ENCODE measurements around the gene SEPTIN8. TPM values are rescaled to one million over a fixed set of nuclear protein-coding genes. Genes with fewer than 3 reads are reported as not detected.

SEPTIN8 gene
- total and polyA plus RNA-seq, 2 experiments from 2014 or later = 26.9 to 41.9 TPM

GRCh38 chr5:132729896-132730295, 47.1 kb downstream of the SEPTIN8 start:
- no peaks in the 10 kb centered on the region for H3F3A ChIP-seq (ENCODE audit: insufficient read depth)
- H3K4me3 ChIP-seq = no peak overlapping the region
- no peak overlapping the region for H2AFZ ChIP-seq
- 94 to 95% methylated on average over 10 of the region's 10 CpGs for WGBS, 2 experiments (ENCODE audit: low coverage in 1 of 2, low lambda C conversion rate in 2 of 2, missing lambda C conversion rate in 2 of 2)
- 0 out of 2 replicates have a peak, but pooled peaks cover 14% of the 10 kb centered on the region for H3K79me2 ChIP-seq (ENCODE audit: insufficient read depth)
- in situ Hi-C loops (cut with MboI) = no loop called here
- no peaks in the 10 kb centered on the region for H4K20me1 ChIP-seq (ENCODE audit: insufficient read depth)
- H3K4me1 ChIP-seq (ENCODE audit: insufficient read depth) = no peaks in the 10 kb centered on the region
- TF ChIP-seq EZH2 (IDR thresholded peaks at IDR 0.05; ENCODE audit: insufficient read depth, poor library complexity, severe bottlenecking) (no peak), EZH2phosphoT487 (IDR thresholded peaks at IDR 0.05; ENCODE audit: insufficient read depth, low read depth) (no peak)
- H3K27me3 ChIP-seq (replicated peaks; ENCODE audit: insufficient read depth) = no peaks in the 10 kb centered on the region
- no peak overlapping the region for H3K9ac ChIP-seq
- no peaks in the 10 kb centered on the region for H3K9me3 ChIP-seq (ENCODE audit: low read depth)
- H3K36me3 ChIP-seq (ENCODE audit: low read depth) = 0 out of 2 replicates have a peak, but pooled peaks cover 9% of the 10 kb centered on the region
- no peak overlapping the region for H3K4me2 ChIP-seq (ENCODE audit: unreplicated experiment)
- DNase-seq = no peak
- H3K27ac ChIP-seq = no peak overlapping the region
- H3K9me2 ChIP-seq (ENCODE audit: insufficient read depth) = no peaks in the 10 kb centered on the region

- WGBS, 2 experiments (ENCODE audit: low coverage in 1 of 2, low lambda C conversion rate in 2 of 2, missing lambda C conversion rate in 2 of 2) = 93 to 100% methylated on average over 2 of the region's 2 CpGs
- no peak overlapping the region for H3K4me3 ChIP-seq
Measured at GRCh38 chr5:132725745-132726144, 51.3 kb downstream of the SEPTIN8 start.

GRCh38 chr5:132718544-132719312, 58.3 kb downstream of the SEPTIN8 start:
- no peak overlapping the region for H3K4me2 ChIP-seq (ENCODE audit: unreplicated experiment)
- WGBS, 2 experiments (ENCODE audit: low coverage in 1 of 2, low lambda C conversion rate in 2 of 2, missing lambda C conversion rate in 2 of 2) = 97 to 98% methylated on average over 5 of the region's 5 CpGs
- 0 out of 2 replicates have a peak, but pooled peaks cover 8% of the 10 kb centered on the region for H3K4me1 ChIP-seq (ENCODE audit: insufficient read depth)
- H3K79me2 ChIP-seq (ENCODE audit: insufficient read depth) = no peaks in the 10 kb centered on the region
- no peak for TF ChIP-seq EZH2phosphoT487 (IDR thresholded peaks at IDR 0.05; ENCODE audit: insufficient read depth, low read depth)
- no peaks in the 10 kb centered on the region for H3K36me3 ChIP-seq (ENCODE audit: low read depth)
- no peak for DNase-seq
- H3F3A ChIP-seq (ENCODE audit: insufficient read depth) = peaks cover 9% of the 10 kb centered on the region; the same call in 1 of the 2 replicates
- no peaks in the 10 kb centered on the region for H3K9me3 ChIP-seq (ENCODE audit: low read depth)
- H3K27me3 ChIP-seq (replicated peaks; ENCODE audit: insufficient read depth) = no peaks in the 10 kb centered on the region
- no peaks in the 10 kb centered on the region for H3K9me2 ChIP-seq (ENCODE audit: insufficient read depth)
- H2AFZ ChIP-seq = no peak overlapping the region
- in situ Hi-C loops (cut with MboI) = loop anchor here (25.0 kb wide), 1 partner anchor 331 kb away; no protein-coding TSS in a partner anchor
- H3K27ac ChIP-seq = no peak overlapping the region
- H3K4me3 ChIP-seq = no peak overlapping the region
- no peaks in the 10 kb centered on the region for H4K20me1 ChIP-seq (ENCODE audit: insufficient read depth)
- no peak overlapping the region for H3K9ac ChIP-seq

More at GRCh38 chr5:132725745-132726144, 51.3 kb downstream of the SEPTIN8 start:
- H3K4me2 ChIP-seq (ENCODE audit: unreplicated experiment) = no peak overlapping the region
- in situ Hi-C loops (cut with MboI) = no loop called here
- H3K27me3 ChIP-seq (replicated peaks; ENCODE audit: insufficient read depth) = no peaks in the 10 kb centered on the region
- no peaks in the 10 kb centered on the region for H3F3A ChIP-seq (ENCODE audit: insufficient read depth)
- no peak overlapping the region for H3K27ac ChIP-seq
- H3K9ac ChIP-seq = no peak overlapping the region
- no peak for DNase-seq
- no peaks in the 10 kb centered on the region for H3K79me2 ChIP-seq (ENCODE audit: insufficient read depth)
- H4K20me1 ChIP-seq (ENCODE audit: insufficient read depth) = no peaks in the 10 kb centered on the region
- H2AFZ ChIP-seq = no peak overlapping the region
- no peaks in the 10 kb centered on the region for H3K9me3 ChIP-seq (ENCODE audit: low read depth)
- no peak for TF ChIP-seq EZH2phosphoT487 (IDR thresholded peaks at IDR 0.05; ENCODE audit: insufficient read depth, low read depth)
- no peak for TF ChIP-seq EZH2 (IDR thresholded peaks at IDR 0.05; ENCODE audit: insufficient read depth, poor library complexity, severe bottlenecking)
- no peaks in the 10 kb centered on the region for H3K9me2 ChIP-seq (ENCODE audit: insufficient read depth)
- H3K36me3 ChIP-seq (ENCODE audit: low read depth) = 0 out of 2 replicates have a peak, but pooled peaks cover 9% of the 10 kb centered on the region
- H3K4me1 ChIP-seq (ENCODE audit: insufficient read depth) = no peaks in the 10 kb centered on the region

- Histone ChIP-seq H3K36me3 (ENCODE audit: low read depth) (no peaks in the 10 kb centered on the region), H3F3A (ENCODE audit: insufficient read depth) (peaks cover 9% of the 10 kb centered on the region; the same call in 1 of the 2 replicates), H3K4me2 (ENCODE audit: unreplicated experiment) (no peak overlapping the region), H3K27ac (no peak overlapping the region), H3K4me1 (ENCODE audit: insufficient read depth) (0 out of 2 replicates have a peak, but pooled peaks cover 8% of the 10 kb centered on the region), H3K9me3 (ENCODE audit: low read depth) (no peaks in the 10 kb centered on the region), H3K27me3 (replicated peaks; ENCODE audit: insufficient read depth) (no peaks in the 10 kb centered on the region), H3K4me3 (no peak overlapping the region), H3K9me2 (ENCODE audit: insufficient read depth) (no peaks in the 10 kb centered on the region), H2AFZ (peak overlapping the region; percentile 21), H3K79me2 (ENCODE audit: insufficient read depth) (no peaks in the 10 kb centered on the region), H4K20me1 (ENCODE audit: insufficient read depth) (no peaks in the 10 kb centered on the region), H3K9ac (no peak overlapping the region)
- no peak for TF ChIP-seq EZH2 (IDR thresholded peaks at IDR 0.05; ENCODE audit: insufficient read depth, poor library complexity, severe bottlenecking)
- TF ChIP-seq EZH2phosphoT487 (IDR thresholded peaks at IDR 0.05; ENCODE audit: insufficient read depth, low read depth) = no peak
- WGBS, 2 experiments (ENCODE audit: low coverage in 1 of 2, low lambda C conversion rate in 2 of 2, missing lambda C conversion rate in 2 of 2) = 53% methylated on average over 11 of the region's 11 CpGs
- in situ Hi-C loops (cut with MboI) = loop anchor here (25.0 kb wide), 1 partner anchor 327 kb away; no protein-coding TSS in a partner anchor
- DNase-seq = peak; percentile 42
Measured at GRCh38 chr5:132714456-132715307, 62.4 kb downstream of the SEPTIN8 start.

Measured in GM23248 (cell line).